Fibroblast of lung (primary cell): ENCODE measurements around the gene CCT5. TPM values are rescaled to one million over a fixed set of nuclear protein-coding genes. Genes with fewer than 3 reads are reported as not detected.

Source experiments
- DNase-seq, 2 donors: peaks; one replicate each; pipeline versions ENCODE4 v3.0.0 to v3.0.0-alpha.2; 2010; ENCODE audit warnings: low read depth in 2 of 2
- H2AFZ ChIP-seq: 2 replicates; pipeline ENCODE4 v1.5.1; 2012; ENCODE audit warnings: low read length, control low read depth, inconsistent platforms
- H3K27ac ChIP-seq: 2 replicates; pipeline ENCODE4 v1.5.1; 2011; ENCODE audit warnings: low read length, control low read depth; ENCODE audit not compliant: insufficient read depth
- H3K27me3 ChIP-seq: 2 replicates; pipeline ENCODE4 v1.5.1; 2011; ENCODE audit warnings: mild to moderate bottlenecking, low read length; ENCODE audit not compliant: control insufficient read depth, insufficient read depth
- H3K36me3 ChIP-seq: 2 replicates; pipeline ENCODE4 v1.5.1; 2011; ENCODE audit warnings: low read length; ENCODE audit not compliant: control insufficient read depth, insufficient read depth
- H3K4me1 ChIP-seq: 2 replicates; pipeline ENCODE4 v1.5.1; 2011; ENCODE audit warnings: low read length; ENCODE audit not compliant: control insufficient read depth, insufficient read depth; ENCODE audit errors: extremely low read depth
- H3K4me2 ChIP-seq: 2 replicates; pipeline ENCODE4 v1.5.1; 2011; ENCODE audit warnings: low read length, control low read depth; ENCODE audit not compliant: insufficient read depth; ENCODE audit errors: extremely low read depth
- H3K4me3 ChIP-seq, 4 experiments: fragments of 200-600 bp in 1 of 4; sonication (generic) in 1 of 4; replicated peaks in 1 of 4; 2 replicates each; pipeline ENCODE4 v1.5.1; 2011 to 2016; ENCODE audit warnings: low read length in 4 of 4, low read depth in 3 of 4, mild to moderate bottlenecking in 3 of 4, control low read depth in 2 of 4, inconsistent platforms in 1 of 4, mixed read lengths in 1 of 4; ENCODE audit not compliant: insufficient read depth in 1 of 4; ENCODE audit errors: control extremely low read depth in 1 of 4
- H3K79me2 ChIP-seq: 2 replicates; pipeline ENCODE4 v1.5.1; 2012; ENCODE audit warnings: mild to moderate bottlenecking, low read length, inconsistent platforms; ENCODE audit not compliant: control insufficient read depth, insufficient read depth
- H3K9ac ChIP-seq: 2 replicates; pipeline ENCODE4 v1.5.1; 2011; ENCODE audit warnings: mild to moderate bottlenecking, low read length, control low read depth; ENCODE audit not compliant: insufficient read depth
- H3K9me3 ChIP-seq: 2 replicates; pipeline ENCODE4 v1.5.1; 2012; ENCODE audit warnings: low read depth, low read length; ENCODE audit not compliant: control insufficient read depth, insufficient read depth
- H4K20me1 ChIP-seq: 2 replicates; pipeline ENCODE4 v1.5.1; 2011; ENCODE audit warnings: low read length; ENCODE audit not compliant: control insufficient read depth, insufficient read depth; ENCODE audit errors: extremely low read depth
- CTCF ChIP-seq, 2 donors: IDR thresholded peaks in 1 of 2; conservative IDR thresholded peaks in 1 of 2; 1 replicate in 1 of 2; 2 replicates in 1 of 2; pipeline ENCODE4 v1.5.1; 2011 to 2012; ENCODE audit warnings: low read length in 2 of 2, control low read depth in 1 of 2, inconsistent platforms in 1 of 2, low read depth in 1 of 2, mild to moderate bottlenecking in 1 of 2
- EZH2 ChIP-seq: IDR thresholded peaks from 2 replicates; pipeline ENCODE4 v1.5.1; 2012; ENCODE audit warnings: low read length, control low read depth, mild to moderate bottlenecking; ENCODE audit errors: missing control alignments
- polyA plus RNA-seq, 2 donors: library from polyadenylated mRNA; depleted of rRNA in 1 of 2; stranded (reverse) in 1 of 2; unstranded in 1 of 2; fragments of >200 nt; gene quantifications; 2 replicates each; pipeline ENCODE4 v1.2.1, GENCODE V29; 2011 to 2012; ENCODE audit warnings: missing spikeins in 1 of 2
- total RNA-seq: library from RNA; depleted of rRNA; stranded (reverse); fragments of >200 nt; gene quantifications from 2 replicates; pipeline ENCODE4 v1.2.1, GENCODE V29; 2014

The CCT5 gene
- total and polyA plus RNA-seq, 2 donors (not counting 1 experiment from before 2014, with no cell fraction given) = 341 to 406 TPM

GRCh38 chr5:10289991-10290390 lies 39.9 kb downstream of the CCT5 start:
- no peak overlapping the region for H3K9ac ChIP-seq
- H4K20me1 ChIP-seq = no peaks in the 10 kb centered on the region
- TF ChIP-seq CTCF (conservative IDR thresholded peaks at IDR 0.05 in 1 of 2, IDR thresholded peaks at IDR 0.05 in 1 of 2; ENCODE audit: low read depth in 1 of 2, low read length in 2 of 2) (no peak), EZH2 (no peak)
- H3K4me1 ChIP-seq = no peaks in the 10 kb centered on the region
- no peak overlapping the region for H2AFZ ChIP-seq
- no peak for DNase-seq
- H3K9me3 ChIP-seq = no peaks in the 10 kb centered on the region
- no peaks in the 10 kb centered on the region for H3K36me3 ChIP-seq
- H3K79me2 ChIP-seq = no peaks in the 10 kb centered on the region
- H3K27ac ChIP-seq = no peak overlapping the region
- H3K4me2 ChIP-seq = no peak overlapping the region
- no peaks in the 10 kb centered on the region for H3K27me3 ChIP-seq
- no peak overlapping the region for H3K4me3 ChIP-seq

- no peak overlapping the region for H3K27ac ChIP-seq
- H3K79me2 ChIP-seq = no peaks in the 10 kb centered on the region
- no peak overlapping the region for H3K9ac ChIP-seq
- TF ChIP-seq EZH2 (no peak), CTCF (conservative IDR thresholded peaks at IDR 0.05 in 1 of 2, IDR thresholded peaks at IDR 0.05 in 1 of 2; ENCODE audit: low read depth in 1 of 2, low read length in 2 of 2) (no peak)
- H4K20me1 ChIP-seq = no peaks in the 10 kb centered on the region
- H3K4me2 ChIP-seq = no peak overlapping the region
- H3K36me3 ChIP-seq = no peaks in the 10 kb centered on the region
- H2AFZ ChIP-seq = no peak overlapping the region
- H3K4me1 ChIP-seq = no peaks in the 10 kb centered on the region
- no peaks in the 10 kb centered on the region for H3K9me3 ChIP-seq
- no peaks in the 10 kb centered on the region for H3K27me3 ChIP-seq
- no peak overlapping the region for H3K4me3 ChIP-seq
- DNase-seq = no peak
Measured at GRCh38 chr5:10290438-10290837, 40.4 kb downstream of the CCT5 start.

GRCh38 chr5:10291692-10292339 lies 41.7 kb downstream of the CCT5 start:
- H3K4me1 ChIP-seq = no peaks in the 10 kb centered on the region
- no peak overlapping the region for H2AFZ ChIP-seq
- H3K27ac ChIP-seq = no peak overlapping the region
- no peaks in the 10 kb centered on the region for H3K27me3 ChIP-seq
- DNase-seq = no peak
- H3K4me3 ChIP-seq = no peak overlapping the region
- no peaks in the 10 kb centered on the region for H3K79me2 ChIP-seq
- H3K4me2 ChIP-seq = no peak overlapping the region
- no peak overlapping the region for H3K9ac ChIP-seq
- TF ChIP-seq EZH2 (no peak), CTCF (conservative IDR thresholded peaks at IDR 0.05 in 1 of 2, IDR thresholded peaks at IDR 0.05 in 1 of 2; ENCODE audit: low read depth in 1 of 2, low read length in 2 of 2) (no peak)
- no peaks in the 10 kb centered on the region for H3K9me3 ChIP-seq
- H3K36me3 ChIP-seq = no peaks in the 10 kb centered on the region
- H4K20me1 ChIP-seq = no peaks in the 10 kb centered on the region
